ENCODE results near the gene ACSS1. TPM values are rescaled to one million over a fixed set of nuclear protein-coding genes. Genes with fewer than 3 reads are reported as not detected.

The ACSS1 gene
- total RNA-seq, 6 donors from 2014 or later = 39.7 to 122 (median 58.1) TPM

- Histone ChIP-seq H3K9me3 (no peaks in the 10 kb centered on the region), H3K4me1 (peaks cover 31 to 63% (median 35%) of the 10 kb centered on the region in 4 donors), H3K4me3 (no peak overlapping the region), H3K36me3 (no peaks in the 10 kb centered on the region), H3K27ac (peak overlapping the region in 2 of 4 donors; percentile 43 to 67), H3K27me3 (no peaks in the 10 kb centered on the region)
- TF ChIP-seq, protein P1, sequence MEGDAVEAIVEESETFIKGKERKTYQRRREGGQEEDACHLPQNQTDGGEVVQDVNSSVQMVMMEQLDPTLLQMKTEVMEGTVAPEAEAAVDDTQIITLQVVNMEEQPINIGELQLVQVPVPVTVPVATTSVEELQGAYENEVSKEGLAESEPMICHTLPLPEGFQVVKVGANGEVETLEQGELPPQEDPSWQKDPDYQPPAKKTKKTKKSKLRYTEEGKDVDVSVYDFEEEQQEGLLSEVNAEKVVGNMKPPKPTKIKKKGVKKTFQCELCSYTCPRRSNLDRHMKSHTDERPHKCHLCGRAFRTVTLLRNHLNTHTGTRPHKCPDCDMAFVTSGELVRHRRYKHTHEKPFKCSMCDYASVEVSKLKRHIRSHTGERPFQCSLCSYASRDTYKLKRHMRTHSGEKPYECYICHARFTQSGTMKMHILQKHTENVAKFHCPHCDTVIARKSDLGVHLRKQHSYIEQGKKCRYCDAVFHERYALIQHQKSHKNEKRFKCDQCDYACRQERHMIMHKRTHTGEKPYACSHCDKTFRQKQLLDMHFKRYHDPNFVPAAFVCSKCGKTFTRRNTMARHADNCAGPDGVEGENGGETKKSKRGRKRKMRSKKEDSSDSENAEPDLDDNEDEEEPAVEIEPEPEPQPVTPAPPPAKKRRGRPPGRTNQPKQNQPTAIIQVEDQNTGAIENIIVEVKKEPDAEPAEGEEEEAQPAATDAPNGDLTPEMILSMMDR (IDR thresholded peaks at IDR 0.05) = no peak
- TF ChIP-seq POLR2AphosphoS5 (IDR thresholded peaks at IDR 0.05) = no peak
- TF ChIP-seq EP300 (IDR thresholded peaks at IDR 0.05) = no peak
- TF ChIP-seq POLR2A (IDR thresholded peaks at IDR 0.05) = no peak
- ATAC-seq (ENCODE audit: low FRiP score in 2 of 2) (no peak), DNase-seq (peak in 1 of 2 donors; percentile 21)
- WGBS, 2 donors = 71% methylated on average over 3 of the region's 3 CpGs
Observed at GRCh38 chr20:24989162-24989561, 68.8 kb downstream of the ACSS1 start.

DNA sequence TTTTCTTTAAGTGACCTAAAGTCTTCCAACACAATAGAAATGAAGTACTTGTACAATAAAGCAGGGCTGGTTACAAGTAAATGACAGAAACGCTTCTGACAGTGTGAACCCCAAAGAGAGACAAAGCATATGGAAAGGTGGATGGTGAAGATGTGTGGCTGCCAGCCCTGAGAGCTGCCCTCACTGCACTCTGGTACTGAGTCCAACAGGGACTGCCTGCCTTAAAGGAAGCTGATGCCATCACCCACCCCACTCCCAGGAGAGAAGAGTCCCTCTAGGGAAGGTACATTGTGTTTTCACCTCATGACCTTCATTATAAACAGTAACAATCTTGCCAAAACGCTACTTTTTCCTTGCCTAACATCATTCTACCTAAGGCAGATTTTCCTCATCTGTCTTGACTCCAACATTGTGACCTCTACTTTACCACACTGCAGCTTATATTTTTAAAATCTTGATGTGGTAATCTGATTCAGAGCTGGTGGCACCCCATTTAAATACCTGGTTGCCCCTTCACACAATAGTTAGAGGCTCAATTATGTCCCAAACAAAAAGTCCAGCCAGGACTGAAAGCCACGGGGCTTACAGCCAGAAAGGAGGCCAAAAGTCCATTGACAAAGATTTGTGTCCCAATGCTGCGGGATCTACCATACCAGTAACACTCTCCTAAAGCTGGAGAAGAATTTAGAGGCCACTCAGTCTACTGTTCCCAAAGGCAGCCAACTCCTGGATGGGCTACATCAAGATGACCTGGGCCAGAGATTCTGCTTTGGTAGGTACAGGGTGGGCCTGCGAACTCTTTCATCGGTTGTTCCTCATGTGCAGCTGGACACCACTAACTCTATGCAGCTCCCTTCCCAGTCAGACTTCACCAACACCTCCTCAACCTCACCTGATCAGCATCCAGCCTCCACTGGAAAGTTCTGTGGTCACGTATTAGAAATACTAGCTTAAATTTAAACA lies 69.8 kb downstream of the ACSS1 start:
- H3K9me3 ChIP-seq = no peaks in the 10 kb centered on the region
- peaks cover 24 to 58% (median 27%) of the 10 kb centered on the region in 4 donors for H3K4me1 ChIP-seq
- ATAC-seq (ENCODE audit: low FRiP score in 2 of 2) (no peak), DNase-seq (peak in 1 of 2 donors; percentile 25)
- H3K4me3 ChIP-seq = no peak overlapping the region
- H3K27ac ChIP-seq = peak overlapping the region in 3 of 4 donors; percentile 9 to 67 (median 43)
- H3K36me3 ChIP-seq = peaks cover 0 to 4% (median 0%) of the 10 kb centered on the region in 4 donors
- 88 to 90% methylated on average over 7 of the region's 7 CpGs for WGBS, 2 donors
- H3K27me3 ChIP-seq = no peaks in the 10 kb centered on the region
- TF ChIP-seq POLR2A (IDR thresholded peaks at IDR 0.05) = no peak

- no peaks in the 10 kb centered on the region for H3K27me3 ChIP-seq
- no peak for TF ChIP-seq POLR2A (IDR thresholded peaks at IDR 0.05)
- no peak for TF ChIP-seq POLR2AphosphoS5 (IDR thresholded peaks at IDR 0.05)
- TF ChIP-seq EP300 (IDR thresholded peaks at IDR 0.05) = no peak
- TF ChIP-seq, protein P1 (IDR thresholded peaks at IDR 0.05) = no peak
- H3K9me3 ChIP-seq = no peaks in the 10 kb centered on the region
- ATAC-seq (ENCODE audit: low FRiP score in 2 of 2) = no peak
- peak in 1 of 2 donors; percentile 29 for DNase-seq
- peaks cover 0 to 13% (median 0%) of the 10 kb centered on the region in 4 donors for H3K36me3 ChIP-seq
- H3K4me3 ChIP-seq = no peak overlapping the region
- 46 to 76% methylated on average over 2 of the region's 2 CpGs for WGBS, 2 donors
- peak overlapping the region in 2 of 4 donors; percentile 12 to 67 for H3K27ac ChIP-seq
- H3K4me1 ChIP-seq = peaks cover 24 to 59% (median 29%) of the 10 kb centered on the region in 4 donors
Observed at GRCh38 chr20:24987244-24987643, 70.7 kb downstream of the ACSS1 start.

DNA sequence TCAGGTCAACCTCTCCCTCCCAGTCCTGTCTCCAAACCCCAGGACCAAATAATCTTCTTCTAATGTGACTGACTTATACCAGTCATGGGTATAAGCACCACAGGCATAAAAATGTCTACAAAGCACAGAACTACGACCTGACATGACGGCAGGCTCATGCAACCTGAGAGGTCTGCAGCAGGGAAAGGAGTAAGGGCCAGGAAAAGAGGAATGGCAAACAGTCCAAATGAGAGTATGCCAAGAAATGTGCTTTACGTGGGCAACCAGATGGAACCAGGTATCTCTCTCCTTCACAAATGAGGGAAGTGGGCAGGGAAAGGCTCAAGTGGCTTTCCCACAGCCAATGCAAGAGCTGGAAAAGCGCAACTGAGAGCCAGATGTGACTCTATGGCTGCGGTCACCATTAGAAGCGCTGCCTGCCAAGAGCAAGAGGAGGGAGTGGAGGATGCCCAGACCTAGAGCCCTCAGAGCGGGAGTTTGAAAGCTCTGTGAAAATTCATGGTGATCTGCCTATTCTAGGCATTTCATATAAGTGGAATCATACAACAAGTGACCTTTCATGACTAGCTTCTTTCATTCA lies 71.4 kb downstream of the ACSS1 start:
- WGBS, 2 donors = 81 to 89% methylated on average over 7 of the region's 7 CpGs
- ATAC-seq (ENCODE audit: low FRiP score in 2 of 2) (no peak), DNase-seq (peak in 1 of 2 donors; percentile 19)
- peaks cover 0 to 19% (median 2%) of the 10 kb centered on the region in 4 donors for H3K36me3 ChIP-seq
- TF ChIP-seq POLR2AphosphoS5 (IDR thresholded peaks at IDR 0.05) (no peak), POLR2A (IDR thresholded peaks at IDR 0.05) (no peak), EP300 (IDR thresholded peaks at IDR 0.05) (no peak)
- TF ChIP-seq, protein P1 (IDR thresholded peaks at IDR 0.05) = no peak
- peak overlapping the region in 3 of 4 donors; percentile 5 to 67 (median 12) for H3K27ac ChIP-seq
- no peak overlapping the region for H3K4me3 ChIP-seq
- H3K4me1 ChIP-seq = peaks cover 19 to 53% (median 26%) of the 10 kb centered on the region in 4 donors
- no peaks in the 10 kb centered on the region for H3K27me3 ChIP-seq
- no peaks in the 10 kb centered on the region for H3K9me3 ChIP-seq

GRCh38 chr20:24985802-24986201 lies 72.1 kb downstream of the ACSS1 start:
- ATAC-seq (ENCODE audit: low FRiP score in 2 of 2) = peak in 1 of 2 donors; percentile 48
- H3K27ac ChIP-seq = peak overlapping the region; percentile 5 to 67 (median 28)
- TF ChIP-seq EP300 (IDR thresholded peaks at IDR 0.05) = no peak

More at GRCh38 chr20:24985802-24986201, 72.1 kb downstream of the ACSS1 start:
- peak in 1 of 2 donors; percentile 36 for DNase-seq
- Histone ChIP-seq H3K27me3 (no peaks in the 10 kb centered on the region), H3K9me3 (no peaks in the 10 kb centered on the region), H3K36me3 (peaks cover 0 to 26% (median 4%) of the 10 kb centered on the region in 4 donors), H3K4me3 (no peak overlapping the region), H3K4me1 (peaks cover 11 to 46% (median 19%) of the 10 kb centered on the region in 4 donors)
- WGBS, 2 donors = 59 to 62% methylated on average over 6 of the region's 6 CpGs

Data from upper lobe of left lung (tissue), 6 donors.